Tibial nerve (tissue), 4 donors: ENCODE data around the gene DIAPH1. TPM values are rescaled to one million over a fixed set of nuclear protein-coding genes. Genes with fewer than 3 reads are reported as not detected.

ENCODE experiments used
- DNase-seq, 2 donors: peaks; one replicate each; pipeline ENCODE4 v3.0.0-alpha.2; 2019; ENCODE audit warnings: low spot score in 2 of 2
- H3K27ac ChIP-seq, 4 donors: fragments of 200-600 bp; sonication (generic) in 3 of 4; one replicate each; pipeline ENCODE4 v1.5.1; 2017 to 2019; ENCODE audit warnings: mild to moderate bottlenecking in 1 of 4
- H3K27me3 ChIP-seq, 2 donors: fragments of 200-600 bp; sonication (generic) in 1 of 2; one replicate each; pipeline versions ENCODE4 v1.5.1 to v1.6.0; 2017 to 2019
- H3K36me3 ChIP-seq, 3 donors: fragments of 200-600 bp; sonication (generic); one replicate each; pipeline ENCODE4 v1.5.1; 2018 to 2019
- H3K4me1 ChIP-seq, 4 donors: fragments of 200-600 bp; sonication (generic) in 3 of 4; one replicate each; pipeline ENCODE4 v1.5.1; 2017 to 2019
- H3K4me3 ChIP-seq, 4 donors: fragments of 200-600 bp; sonication (generic) in 3 of 4; one replicate each; pipeline ENCODE4 v1.5.1; 2017 to 2019; ENCODE audit warnings: mild to moderate bottlenecking in 1 of 4, moderate library complexity in 1 of 4
- H3K9me3 ChIP-seq, 4 donors: fragments of 200-600 bp; sonication (generic) in 3 of 4; one replicate each; pipeline ENCODE4 v1.5.1; 2017 to 2019
- EP300 ChIP-seq, 2 donors: sonication (generic); formaldehyde crosslinking; IDR thresholded peaks; one replicate each; pipeline ENCODE4 v1.6.1; 2017; ENCODE audit warnings: antibody characterized with exemption in 2 of 2, mild to moderate bottlenecking in 1 of 2
- POLR2A ChIP-seq, 2 donors: fragments of 450-650 bp; IDR thresholded peaks; one replicate each; pipeline ENCODE4 v1.6.1; 2017; ENCODE audit warnings: antibody characterized with exemption in 2 of 2, mild to moderate bottlenecking in 2 of 2, moderate library complexity in 2 of 2
- WGBS, 2 donors: methylation state at CpG; one replicate each; pipeline ENCODE4 v1.1.5; 2018; 5-methylcytosine and 5-hydroxymethylcytosine counted together
- total RNA-seq, 4 donors: library from RNA; depleted of rRNA; stranded (reverse); fragments of >200 nt; gene quantifications; one replicate each; pipeline ENCODE4 v1.1.0, GENCODE V29; 2016
- TF ChIP-seq, protein P1 (sequence below), 5 experiments: fragments of 200-600 bp in 3 of 5; fragments of 450-650 bp in 2 of 5; sonication (generic) in 3 of 5; IDR thresholded peaks; one replicate each; pipeline ENCODE4 v1.5.1; 2016 to 2019; ENCODE audit warnings: antibody characterized with exemption in 5 of 5, mild to moderate bottlenecking in 3 of 5, moderate library complexity in 2 of 5

Gene DIAPH1
- total RNA-seq, 4 donors from 2014 or later = 59.4 to 102 (median 64.0) TPM

DNA sequence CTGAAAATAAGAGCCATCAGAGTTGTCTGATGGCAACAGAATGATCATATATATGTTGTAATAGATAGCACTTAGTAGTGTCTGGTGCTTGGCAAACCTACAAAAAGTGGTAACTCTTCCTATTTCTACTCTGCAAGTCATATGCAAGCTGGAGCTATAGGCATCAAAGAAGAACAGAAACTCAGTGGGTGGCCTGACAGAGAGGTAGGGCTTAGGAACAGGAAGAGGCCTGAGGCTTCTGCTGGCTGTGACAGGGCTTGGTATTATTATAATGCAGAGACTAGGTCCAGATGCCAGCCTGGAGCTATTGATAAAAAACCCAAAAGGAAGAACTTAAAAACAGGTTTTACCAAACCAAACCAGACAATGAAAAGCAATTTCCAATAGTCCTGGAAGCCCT, 4.4 kb upstream of the DIAPH1 start:
- H3K27ac ChIP-seq = no peak overlapping the region
- DNase-seq = no peak
- H3K4me3 ChIP-seq = no peak overlapping the region
- H3K4me1 ChIP-seq = peaks cover 0 to 17% (median 0%) of the 10 kb centered on the region in 4 donors
- no peaks in the 10 kb centered on the region for H3K9me3 ChIP-seq
- TF ChIP-seq POLR2A (IDR thresholded peaks at IDR 0.05) (no peak), EP300 (IDR thresholded peaks at IDR 0.05) (no peak)
- TF ChIP-seq, protein P1, sequence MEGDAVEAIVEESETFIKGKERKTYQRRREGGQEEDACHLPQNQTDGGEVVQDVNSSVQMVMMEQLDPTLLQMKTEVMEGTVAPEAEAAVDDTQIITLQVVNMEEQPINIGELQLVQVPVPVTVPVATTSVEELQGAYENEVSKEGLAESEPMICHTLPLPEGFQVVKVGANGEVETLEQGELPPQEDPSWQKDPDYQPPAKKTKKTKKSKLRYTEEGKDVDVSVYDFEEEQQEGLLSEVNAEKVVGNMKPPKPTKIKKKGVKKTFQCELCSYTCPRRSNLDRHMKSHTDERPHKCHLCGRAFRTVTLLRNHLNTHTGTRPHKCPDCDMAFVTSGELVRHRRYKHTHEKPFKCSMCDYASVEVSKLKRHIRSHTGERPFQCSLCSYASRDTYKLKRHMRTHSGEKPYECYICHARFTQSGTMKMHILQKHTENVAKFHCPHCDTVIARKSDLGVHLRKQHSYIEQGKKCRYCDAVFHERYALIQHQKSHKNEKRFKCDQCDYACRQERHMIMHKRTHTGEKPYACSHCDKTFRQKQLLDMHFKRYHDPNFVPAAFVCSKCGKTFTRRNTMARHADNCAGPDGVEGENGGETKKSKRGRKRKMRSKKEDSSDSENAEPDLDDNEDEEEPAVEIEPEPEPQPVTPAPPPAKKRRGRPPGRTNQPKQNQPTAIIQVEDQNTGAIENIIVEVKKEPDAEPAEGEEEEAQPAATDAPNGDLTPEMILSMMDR (IDR thresholded peaks at IDR 0.05) = no peak
- H3K36me3 ChIP-seq = peaks cover 0 to 79% (median 15%) of the 10 kb centered on the region in 3 donors
- no peaks in the 10 kb centered on the region for H3K27me3 ChIP-seq

DNA sequence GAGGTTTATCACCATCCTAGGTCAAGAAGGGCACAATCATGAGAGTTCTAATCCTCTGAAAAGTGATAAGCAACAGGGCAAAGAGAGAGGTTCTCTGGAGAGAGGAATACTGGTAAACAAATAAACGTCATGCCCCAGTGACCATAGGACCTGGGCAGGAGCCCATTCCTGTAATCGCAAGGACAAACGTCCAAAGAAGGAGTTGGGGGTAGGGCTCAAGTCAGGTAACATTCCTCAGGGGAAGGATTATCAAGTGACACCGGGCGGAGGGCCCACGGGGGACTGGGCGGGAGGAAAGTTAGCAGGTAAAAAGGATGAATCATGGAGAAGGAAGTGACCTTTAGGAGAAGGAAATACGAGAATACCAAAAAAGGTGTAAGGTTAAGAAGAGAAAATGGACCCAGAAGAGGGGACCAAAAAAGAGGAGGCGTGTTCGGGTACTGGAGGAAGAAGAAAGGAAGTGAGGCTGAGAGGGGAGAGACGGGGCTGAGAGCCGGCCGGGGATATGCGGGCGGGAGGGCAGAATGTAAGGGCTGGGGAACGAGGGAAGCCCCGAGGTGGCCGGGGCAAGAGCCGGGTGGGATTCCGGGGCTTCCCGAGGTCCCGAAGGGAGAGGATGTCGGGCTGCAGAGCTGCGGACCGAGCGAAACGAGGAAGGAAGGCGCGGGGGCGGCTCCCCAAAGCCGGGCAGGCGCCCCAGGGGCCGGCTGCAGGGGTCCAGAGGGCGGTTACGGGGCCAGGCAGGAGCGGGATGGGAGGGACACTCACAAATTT, 583 bp downstream of the DIAPH1 start:
- H3K4me1 ChIP-seq = peaks cover 0 to 49% (median 19%) of the 10 kb centered on the region in 4 donors
- H3K4me3 ChIP-seq = peak overlapping the region; percentile 79 to 98 (median 90)
- H3K36me3 ChIP-seq = peaks cover 0 to 35% (median 4%) of the 10 kb centered on the region in 3 donors
- TF ChIP-seq EP300 (IDR thresholded peaks at IDR 0.05) = peak in 1 of 2 donors; percentile 12
- TF ChIP-seq, protein P1 (IDR thresholded peaks at IDR 0.05) = no peak
- DNase-seq = no peak
- 1% methylated on average over 32 to 36 of the region's 36 CpGs for WGBS, 2 donors
- H3K27ac ChIP-seq = peak overlapping the region; percentile 88 to 97 (median 94)
- H3K27me3 ChIP-seq = no peaks in the 10 kb centered on the region
- H3K9me3 ChIP-seq = no peaks in the 10 kb centered on the region

GRCh38 chr5:141617682-141618029, 1.1 kb downstream of the DIAPH1 start:
- peak overlapping the region; percentile 79 to 98 (median 90) for H3K4me3 ChIP-seq
- H3K27ac ChIP-seq = peak overlapping the region; percentile 88 to 97 (median 94)
- WGBS, 2 donors = 5 to 8% methylated on average over 9 of the region's 9 CpGs
- peaks cover 0 to 29% (median 4%) of the 10 kb centered on the region in 3 donors for H3K36me3 ChIP-seq
- DNase-seq = peak in 1 of 2 donors; percentile 12
- TF ChIP-seq, protein P1 (IDR thresholded peaks at IDR 0.05) = no peak
- TF ChIP-seq POLR2A (IDR thresholded peaks at IDR 0.05) (no peak), EP300 (IDR thresholded peaks at IDR 0.05) (no peak)
- no peaks in the 10 kb centered on the region for H3K9me3 ChIP-seq
- peaks cover 0 to 53% (median 19%) of the 10 kb centered on the region in 4 donors for H3K4me1 ChIP-seq
- no peaks in the 10 kb centered on the region for H3K27me3 ChIP-seq

GRCh38 chr5:141617128-141617527, 1.7 kb downstream of the DIAPH1 start:
- Histone ChIP-seq H3K36me3 (peaks cover 0 to 24% (median 4%) of the 10 kb centered on the region in 3 donors), H3K9me3 (no peaks in the 10 kb centered on the region), H3K27me3 (no peaks in the 10 kb centered on the region), H3K4me1 (peaks cover 0 to 53% (median 19%) of the 10 kb centered on the region in 4 donors), H3K27ac (peak overlapping the region; percentile 88 to 97 (median 94)), H3K4me3 (peak overlapping the region in 3 of 4 donors; percentile 83 to 98 (median 96))
- TF ChIP-seq POLR2A (IDR thresholded peaks at IDR 0.05) = no peak
- DNase-seq = no peak
- 15 to 19% methylated on average over 2 of the region's 2 CpGs for WGBS, 2 donors

- H3K4me3 ChIP-seq = no peak overlapping the region
- H3K4me1 ChIP-seq = peaks cover 0 to 53% (median 19%) of the 10 kb centered on the region in 4 donors
- H3K9me3 ChIP-seq = no peaks in the 10 kb centered on the region
- peak overlapping the region in 1 of 4 donors; percentile 95 for H3K27ac ChIP-seq
- no peaks in the 10 kb centered on the region for H3K27me3 ChIP-seq
- 52 to 56% methylated on average over 9 of the region's 9 CpGs for WGBS, 2 donors
- TF ChIP-seq POLR2A (IDR thresholded peaks at IDR 0.05) (no peak), EP300 (IDR thresholded peaks at IDR 0.05) (no peak)
- TF ChIP-seq, protein P1 (IDR thresholded peaks at IDR 0.05) = no peak
- no peak for DNase-seq
- peaks cover 0 to 14% (median 2%) of the 10 kb centered on the region in 3 donors for H3K36me3 ChIP-seq
These were observed 2.6 kb downstream of the DIAPH1 start for GRCh38 chr5:141615991-141616720.
